HG02943 (cell line): ENCODE results near the gene LZTS3.
"Not testable (repeated sequence)": the region's sequence is repeated elsewhere in the genome, so short reads cannot be mapped to it uniquely, and the experiment has no call there.

Experiments used
- ATAC-seq: cut with Tn5 transposase; IDR thresholded peaks from one replicate; pipeline ENCODE4 v1.9.1; 2021; ENCODE audit warnings: mild to moderate bottlenecking, low read depth, moderate library complexity; ENCODE audit not compliant: unreplicated experiment

Gene LZTS3

GRCh38 chr20:3150908-3151307 lies 22.4 kb downstream of the LZTS3 start:
- no peak for ATAC-seq

- no peak for ATAC-seq
These were observed 26.5 kb downstream of the LZTS3 start for GRCh38 chr20:3146732-3147341.

- no peak for ATAC-seq
These were observed 31.6 kb downstream of the LZTS3 start for GRCh38 chr20:3141757-3142156.

GRCh38 chr20:3137492-3137891 lies 35.9 kb downstream of the LZTS3 start:
- no peak for ATAC-seq

GRCh38 chr20:3135507-3136070 lies 37.8 kb downstream of the LZTS3 start:
- ATAC-seq = no peak

- ATAC-seq = no peak
These were observed 39.2 kb downstream of the LZTS3 start for GRCh38 chr20:3134151-3134550.

GRCh38 chr20:3133155-3133554 lies 40.2 kb downstream of the LZTS3 start:
- ATAC-seq = no peak

- ATAC-seq = no peak
These were observed 43.2 kb downstream of the LZTS3 start for GRCh38 chr20:3130051-3130600.

- ATAC-seq = no peak
These were observed 44.3 kb downstream of the LZTS3 start for GRCh38 chr20:3129094-3129493.

- no peak for ATAC-seq
These were observed 44.9 kb downstream of the LZTS3 start for GRCh38 chr20:3128275-3128984.

- no peak for ATAC-seq
These were observed 46.9 kb downstream of the LZTS3 start for GRCh38 chr20:3126527-3126859.

- not testable (repeated sequence) for ATAC-seq
These were observed 47.4 kb downstream of the LZTS3 start for GRCh38 chr20:3125776-3126526.

GRCh38 chr20:3124773-3125560 lies 48.4 kb downstream of the LZTS3 start:
- ATAC-seq = not testable (repeated sequence)

- ATAC-seq = not testable (repeated sequence)
These were observed 49.2 kb downstream of the LZTS3 start for GRCh38 chr20:3124163-3124562.

- no peak for ATAC-seq
These were observed 49.8 kb downstream of the LZTS3 start for GRCh38 chr20:3123542-3123941.

GRCh38 chr20:3121955-3122610 lies 51.3 kb downstream of the LZTS3 start:
- no peak for ATAC-seq

- ATAC-seq = no peak
These were observed 52.0 kb downstream of the LZTS3 start for GRCh38 chr20:3121271-3121911.

- ATAC-seq = no peak
These were observed 54.3 kb downstream of the LZTS3 start for GRCh38 chr20:3119044-3119443.

GRCh38 chr20:3117839-3118379 lies 55.4 kb downstream of the LZTS3 start:
- ATAC-seq = not testable (repeated sequence)
